CD4-positive, alpha-beta memory T cell (primary cell): ENCODE data around the gene CKMT1A. TPM values are rescaled to one million over a fixed set of nuclear protein-coding genes. Genes with fewer than 3 reads are reported as not detected.
"Not testable (repeated sequence)": the region's sequence is repeated elsewhere in the genome, so short reads cannot be mapped to it uniquely, and the experiment has no call there.

Experiments
- CTCF ChIA-PET: fragments of 350-600 bp; sonication (Branson Sonifier 250); formaldehyde crosslinking; loops from one replicate; lab custom pipeline; 2021; ENCODE audit warnings: inconsistent platforms; ENCODE audit not compliant: partially characterized antibody; lab: Charles Lee
- POLR2A ChIA-PET: fragments of 350-600 bp; sonication (Branson Sonifier 250); formaldehyde crosslinking; loops from one replicate; lab custom pipeline; 2021; ENCODE audit not compliant: partially characterized antibody; lab: Charles Lee
- DNase-seq, 5 donors: peaks; one replicate each; pipeline versions ENCODE4 v3.0.0 to v3.0.0-alpha.2; 2020 to 2022; ENCODE audit warnings: mixed read lengths in 1 of 5
- H3K27ac ChIP-seq: one replicate; pipeline ENCODE4 v1.7.0; 2013; ENCODE audit warnings: low read depth, low read length
- H3K27me3 ChIP-seq: 2 replicates; pipeline ENCODE4 v1.7.0; 2013; ENCODE audit warnings: mild to moderate bottlenecking, low read length, moderate library complexity; ENCODE audit not compliant: insufficient read depth
- H3K36me3 ChIP-seq: 2 replicates; pipeline ENCODE4 v1.7.0; 2013; ENCODE audit warnings: mild to moderate bottlenecking, low read length, moderate library complexity; ENCODE audit not compliant: insufficient read depth
- H3K4me1 ChIP-seq: 2 replicates; pipeline ENCODE4 v1.7.0; 2013; ENCODE audit warnings: mild to moderate bottlenecking, low read length, moderate library complexity; ENCODE audit not compliant: insufficient read depth
- H3K4me3 ChIP-seq, 2 donors: one replicate each; pipeline ENCODE4 v1.7.0; 2013; ENCODE audit warnings: low read length in 2 of 2, mild to moderate bottlenecking in 1 of 2
- H3K9me3 ChIP-seq, 2 donors: one replicate each; pipeline ENCODE4 v1.7.0; 2013; ENCODE audit warnings: low read length in 2 of 2, control low read depth in 1 of 2; ENCODE audit not compliant: control insufficient read depth in 1 of 2
- H3K27ac Mint-ChIP-seq, 7 donors: one replicate each; pipeline ENCODE4 v1.8.0; 2020 to 2021; ENCODE audit warnings: mixed read lengths in 7 of 7, mild to moderate bottlenecking in 6 of 7, inconsistent platforms in 3 of 7, moderate library complexity in 3 of 7
- H3K27me3 Mint-ChIP-seq, 2 donors: one replicate each; pipeline ENCODE4 v1.8.0; 2020 to 2021; ENCODE audit warnings: mixed read lengths in 2 of 2
- H3K36me3 Mint-ChIP-seq, 2 donors: one replicate each; pipeline ENCODE4 v1.8.0; 2020 to 2021; ENCODE audit warnings: mixed read lengths in 2 of 2, inconsistent platforms in 1 of 2, mild to moderate bottlenecking in 1 of 2
- H3K4me1 Mint-ChIP-seq, 4 donors: one replicate each; pipeline ENCODE4 v1.8.0; 2020 to 2021; ENCODE audit warnings: mixed read lengths in 4 of 4, mild to moderate bottlenecking in 1 of 4
- H3K4me3 Mint-ChIP-seq, 8 donors: one replicate each; pipeline ENCODE4 v1.8.0; 2020 to 2021; ENCODE audit warnings: mixed read lengths in 8 of 8, mild to moderate bottlenecking in 7 of 8, moderate library complexity in 6 of 8, inconsistent platforms in 3 of 8
- H3K9me3 Mint-ChIP-seq, 8 donors: one replicate each; pipeline ENCODE4 v1.8.0; 2020 to 2021; ENCODE audit warnings: mixed read lengths in 8 of 8, mild to moderate bottlenecking in 5 of 8, inconsistent platforms in 3 of 8, moderate library complexity in 1 of 8
- intact Hi-C: fragments of 100-400 bp; cut with micrococcal nuclease; formaldehyde crosslinking; loops from one replicate; pipeline ENCODE4 v1.15.1; 2023
- polyA plus RNA-seq, 2 donors: library from polyadenylated mRNA; unstranded; fragments of 300-500 nt; fragmentation: Illumina TruSeq; gene quantifications; one replicate each; pipeline ENCODE4 v1.2.3, GENCODE V29; 2021
- total RNA-seq, 2 experiments: library from RNA; stranded (reverse); gene quantifications; one replicate each; pipeline ENCODE4 v1.2.3, GENCODE V29; 2021

Gene CKMT1A
- total and polyA plus RNA-seq, 4 experiments from 2014 or later = not detected

GRCh38 chr15:43674175-43674574 lies 19.5 kb upstream of the CKMT1A start:
- H3K4me3 Mint-ChIP-seq, DNase-seq, H3K27me3 Mint-ChIP-seq: not testable (repeated sequence)

GRCh38 chr15:43689604-43690301 lies 3.9 kb upstream of the CKMT1A start:
- H3K27me3 ChIP-seq, H3K27me3 Mint-ChIP-seq, H3K36me3 ChIP-seq, H3K9me3 ChIP-seq, intact Hi-C loops, H3K4me1 ChIP-seq, H3K36me3 Mint-ChIP-seq, H3K9me3 Mint-ChIP-seq, H3K4me1 Mint-ChIP-seq, H3K27ac ChIP-seq, H3K4me3 Mint-ChIP-seq, H3K4me3 ChIP-seq, DNase-seq, POLR2A ChIA-PET, H3K27ac Mint-ChIP-seq, CTCF ChIA-PET: not testable (repeated sequence)

More at GRCh38 chr15:43674175-43674574, 19.5 kb upstream of the CKMT1A start:
- H3K27ac ChIP-seq, H3K27ac Mint-ChIP-seq, POLR2A ChIA-PET, H3K27me3 ChIP-seq, H3K36me3 ChIP-seq, intact Hi-C loops, H3K9me3 Mint-ChIP-seq, H3K9me3 ChIP-seq, H3K4me1 Mint-ChIP-seq, H3K4me3 ChIP-seq, H3K36me3 Mint-ChIP-seq, H3K4me1 ChIP-seq, CTCF ChIA-PET: not testable (repeated sequence)

GRCh38 chr15:43692679-43693078 lies 980 bp upstream of the CKMT1A start:
- H3K27ac ChIP-seq, H3K36me3 Mint-ChIP-seq: not testable (repeated sequence)

GRCh38 chr15:43702174-43702573 lies 8.5 kb downstream of the CKMT1A start:
- Mint-ChIP-seq H3K36me3 (no peaks in the 10 kb centered on the region), H3K27ac (no peak overlapping the region), H3K27me3 (peaks cover 13 to 15% of the 10 kb centered on the region in 2 donors), H3K4me1 (no peaks in the 10 kb centered on the region), H3K9me3 (no peaks in the 10 kb centered on the region), H3K4me3 (no peak overlapping the region)
- H3K27ac ChIP-seq = no peak overlapping the region
- no peaks in the 10 kb centered on the region for H3K9me3 ChIP-seq
- no peaks in the 10 kb centered on the region for H3K36me3 ChIP-seq
- intact Hi-C loops = no loop called here
- no peaks in the 10 kb centered on the region for H3K27me3 ChIP-seq
- H3K4me1 ChIP-seq = no peaks in the 10 kb centered on the region
- CTCF ChIA-PET = no interaction called here
- POLR2A ChIA-PET = no interaction called here
- no peak for DNase-seq
- H3K4me3 ChIP-seq = no peak overlapping the region

More at GRCh38 chr15:43692679-43693078, 980 bp upstream of the CKMT1A start:
- H3K4me1 ChIP-seq, H3K36me3 ChIP-seq, intact Hi-C loops, H3K4me3 Mint-ChIP-seq, H3K27ac Mint-ChIP-seq, H3K9me3 ChIP-seq, POLR2A ChIA-PET, H3K4me1 Mint-ChIP-seq, DNase-seq, H3K27me3 ChIP-seq, H3K9me3 Mint-ChIP-seq, CTCF ChIA-PET, H3K4me3 ChIP-seq: not testable (repeated sequence)
- H3K27me3 Mint-ChIP-seq = peaks cover 9 to 11% of the 10 kb centered on the region in 2 donors

DNA sequence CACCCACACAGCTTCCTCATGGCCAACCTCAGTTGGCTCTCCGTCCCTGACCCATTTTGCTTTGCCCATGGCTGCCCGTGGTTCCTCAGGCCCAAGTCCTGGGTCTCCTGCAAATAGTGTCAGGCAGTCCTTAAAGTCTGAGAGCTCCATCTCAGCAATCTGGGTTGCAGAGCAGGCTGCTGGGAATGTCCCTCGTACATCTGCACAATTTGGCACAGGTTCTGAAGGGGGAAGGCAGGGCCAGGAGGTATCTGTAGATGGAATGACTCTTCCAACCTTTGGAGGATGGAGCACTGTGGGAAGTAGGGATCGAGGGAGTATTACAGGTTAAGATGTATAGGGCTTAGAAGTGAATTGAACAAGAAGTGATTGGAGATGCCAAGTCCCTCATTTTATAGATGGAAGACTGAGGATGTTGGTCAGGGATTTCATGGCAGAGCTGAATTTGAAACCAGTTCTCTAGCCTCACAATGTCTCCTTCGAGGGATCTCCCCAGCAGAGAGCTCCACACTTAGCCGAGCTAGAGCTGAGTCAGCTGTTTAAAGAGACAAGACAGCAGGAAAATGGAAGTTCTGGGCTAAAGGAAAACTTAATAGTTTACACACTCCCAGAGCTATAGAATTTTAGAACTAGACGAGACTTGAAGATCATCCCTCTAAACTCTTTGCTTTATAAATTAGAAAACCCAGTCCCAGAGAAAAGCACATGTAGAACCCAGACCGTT lies 9.2 kb downstream of the CKMT1A start:
- no peaks in the 10 kb centered on the region for H3K9me3 ChIP-seq
- no peaks in the 10 kb centered on the region for H3K4me1 ChIP-seq
- no peak overlapping the region for H3K27ac ChIP-seq
- H3K27me3 Mint-ChIP-seq = peaks cover 9 to 11% of the 10 kb centered on the region in 2 donors
- H3K4me3 ChIP-seq = no peak overlapping the region
- no peak for DNase-seq
- H3K27me3 ChIP-seq = no peaks in the 10 kb centered on the region
- no peaks in the 10 kb centered on the region for H3K36me3 ChIP-seq
- H3K27ac Mint-ChIP-seq = no peak overlapping the region
- H3K4me1 Mint-ChIP-seq = no peaks in the 10 kb centered on the region
- POLR2A ChIA-PET = no interaction called here
- no peaks in the 10 kb centered on the region for H3K9me3 Mint-ChIP-seq
- CTCF ChIA-PET = no interaction called here
- H3K4me3 Mint-ChIP-seq = no peak overlapping the region
- H3K36me3 Mint-ChIP-seq = no peaks in the 10 kb centered on the region
- intact Hi-C loops = no loop called here

- not testable (repeated sequence) for H3K27me3 Mint-ChIP-seq
Observed at GRCh38 chr15:43710431-43711131, 16.9 kb downstream of the CKMT1A start.

DNA sequence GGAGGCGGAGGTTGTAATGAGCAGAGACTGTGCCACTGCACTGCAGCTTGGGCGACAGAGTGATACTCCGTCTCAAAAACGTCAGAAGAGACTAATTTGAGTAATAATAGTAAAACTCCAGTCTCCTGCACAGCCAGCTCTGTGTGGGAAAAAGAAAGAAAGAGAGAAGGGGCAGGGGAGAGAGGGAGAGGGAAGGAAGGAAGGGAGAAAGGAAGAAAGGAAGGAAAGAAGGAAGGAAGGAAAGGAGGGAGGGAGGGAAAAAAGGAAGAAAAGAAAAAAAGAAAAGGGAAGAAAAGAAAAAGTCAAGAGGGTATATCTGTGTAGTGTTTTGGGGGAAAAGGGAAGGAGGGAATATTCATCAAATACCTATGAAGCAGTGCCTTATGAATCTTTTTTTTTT lies 29.5 kb downstream of the CKMT1A start:
- Mint-ChIP-seq H3K4me1 (no peaks in the 10 kb centered on the region), H3K27ac (no peak overlapping the region), H3K4me3 (no peak overlapping the region), H3K36me3 (no peaks in the 10 kb centered on the region), H3K9me3 (no peaks in the 10 kb centered on the region), H3K27me3 (peaks cover 2 to 7% of the 10 kb centered on the region in 2 donors)
- no peak overlapping the region for H3K27ac ChIP-seq
- H3K4me3 ChIP-seq = no peak overlapping the region
- H3K36me3 ChIP-seq = no peaks in the 10 kb centered on the region
- H3K27me3 ChIP-seq = no peaks in the 10 kb centered on the region
- ChIA-PET CTCF (interaction anchor here (1.0 kb wide), 1 partner anchor 32 kb away, joined by 3 read pairs; no protein-coding TSS in a partner anchor), POLR2A (no interaction called here)
- H3K4me1 ChIP-seq = no peaks in the 10 kb centered on the region
- intact Hi-C loops = no loop called here
- no peaks in the 10 kb centered on the region for H3K9me3 ChIP-seq
- no peak for DNase-seq

More at GRCh38 chr15:43710431-43711131, 16.9 kb downstream of the CKMT1A start:
- DNase-seq, H3K4me3 Mint-ChIP-seq, H3K27ac Mint-ChIP-seq, intact Hi-C loops, POLR2A ChIA-PET, H3K27ac ChIP-seq, H3K36me3 ChIP-seq, H3K36me3 Mint-ChIP-seq, H3K9me3 Mint-ChIP-seq, H3K27me3 ChIP-seq, H3K4me1 Mint-ChIP-seq, CTCF ChIA-PET, H3K9me3 ChIP-seq, H3K4me1 ChIP-seq, H3K4me3 ChIP-seq: not testable (repeated sequence)
